MM.1S (cell line): Measurements from ENCODE around the gene FHL1.

Experiments
- DNase-seq: peaks from one replicate; pipeline ENCODE4 v3.0.0-alpha.2; 2015
- H2AFZ ChIP-seq: fragments of 300-600 bp; sonication (generic); 2 replicates; pipeline ENCODE4 v1.6.0; 2016; ENCODE audit warnings: antibody characterized with exemption, low read length
- H3F3A ChIP-seq: fragments of 300-600 bp; sonication (generic); 2 replicates; pipeline ENCODE4 v1.6.1; 2016; ENCODE audit warnings: mild to moderate bottlenecking, antibody characterized with exemption, low read length, moderate library complexity, mixed read lengths; ENCODE audit not compliant: insufficient read depth
- H3K27ac ChIP-seq: fragments of 300-600 bp; sonication (generic); 2 replicates; pipeline ENCODE4 v1.5.1; 2016; ENCODE audit warnings: mild to moderate bottlenecking, low read length
- H3K27me3 ChIP-seq: fragments of 300-600 bp; sonication (generic); replicated peaks from 2 replicates; pipeline ENCODE4 v1.6.0; 2016; ENCODE audit warnings: low read length; ENCODE audit not compliant: insufficient read depth
- H3K36me3 ChIP-seq: fragments of 300-600 bp; sonication (generic); replicated peaks from 2 replicates; pipeline ENCODE4 v1.6.1; 2016; ENCODE audit warnings: mild to moderate bottlenecking, low read length, mixed read lengths; ENCODE audit not compliant: insufficient read depth
- H3K4me1 ChIP-seq: fragments of 300-600 bp; sonication (generic); 2 replicates; pipeline ENCODE4 v1.6.1; 2016; ENCODE audit warnings: low read length, mixed read lengths
- H3K4me2 ChIP-seq: fragments of 300-600 bp; sonication (generic); 2 replicates; pipeline ENCODE4 v1.6.0; 2016; ENCODE audit warnings: low read depth, low read length
- H3K4me3 ChIP-seq: fragments of 300-600 bp; sonication (generic); 2 replicates; pipeline ENCODE4 v1.5.1; 2016; ENCODE audit warnings: low read length, mixed read lengths
- H3K79me2 ChIP-seq: fragments of 300-600 bp; sonication (generic); 2 replicates; pipeline ENCODE4 v1.6.1; 2016; ENCODE audit warnings: mixed run types, low read length, mixed read lengths
- H3K9ac ChIP-seq: fragments of 300-600 bp; sonication (generic); 2 replicates; pipeline ENCODE4 v1.6.1; 2016; ENCODE audit warnings: low read length, mixed read lengths
- H3K9me2 ChIP-seq: fragments of 300-600 bp; sonication (generic); replicated peaks from 2 replicates; pipeline ENCODE4 v1.6.1; 2016; ENCODE audit warnings: mild to moderate bottlenecking, low read length, mixed read lengths; ENCODE audit not compliant: insufficient read depth
- H3K9me3 ChIP-seq: fragments of 300-600 bp; sonication (generic); replicated peaks from 2 replicates; pipeline ENCODE4 v1.6.1; 2016; ENCODE audit warnings: mild to moderate bottlenecking, low read length, mixed read lengths; ENCODE audit not compliant: insufficient read depth
- H4K20me1 ChIP-seq: fragments of 300-600 bp; sonication (generic); 2 replicates; pipeline ENCODE4 v1.6.1; 2016; ENCODE audit warnings: mild to moderate bottlenecking, low read length, moderate library complexity, mixed read lengths; ENCODE audit not compliant: insufficient read depth
- EZH2 ChIP-seq: fragments of 300-600 bp; sonication (generic); optimal IDR thresholded peaks from 2 replicates; pipeline ENCODE3; 2017; ENCODE audit warnings: low read depth, mild to moderate bottlenecking, antibody characterized with exemption, low read length, mixed read lengths
- EZH2phosphoT487 ChIP-seq: fragments of 300-600 bp; sonication (generic); IDR thresholded peaks from 2 replicates; pipeline ENCODE4 v1.6.1; 2018; ENCODE audit warnings: antibody characterized with exemption, low read length
- TF ChIP-seq, protein P1 (sequence below): fragments of 300-600 bp; sonication (generic); IDR thresholded peaks from 2 replicates; pipeline ENCODE4 v1.5.1; 2016; ENCODE audit warnings: antibody characterized with exemption, low read length, mixed read lengths

Gene FHL1

DNA sequence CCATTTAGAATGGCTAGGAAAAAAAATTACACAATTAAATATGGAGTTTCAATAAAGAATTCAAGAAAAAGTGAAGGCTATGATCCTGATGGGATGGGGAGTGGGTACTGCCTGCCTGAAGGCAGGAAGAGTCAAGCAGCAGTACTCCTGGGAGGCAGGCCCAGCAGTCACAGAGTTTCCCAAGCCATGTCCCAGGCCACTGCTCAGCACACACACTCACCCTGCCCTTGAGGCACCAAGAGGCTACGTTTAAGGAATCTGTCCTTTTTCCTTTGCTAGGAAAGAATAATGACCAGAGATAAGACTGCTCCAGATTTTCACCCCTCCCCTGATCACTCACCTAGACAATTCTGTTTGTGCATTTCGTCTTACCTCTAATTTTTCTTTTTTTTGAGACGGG is 73.6 kb downstream of the FHL1 start:
- H3K4me2 ChIP-seq = no peak overlapping the region
- no peak overlapping the region for H3K4me3 ChIP-seq
- no peaks in the 10 kb centered on the region for H3K9me3 ChIP-seq
- no peaks in the 10 kb centered on the region for H3K27me3 ChIP-seq
- no peak overlapping the region for H3K27ac ChIP-seq
- no peaks in the 10 kb centered on the region for H3F3A ChIP-seq
- H3K9ac ChIP-seq = no peak overlapping the region
- H3K9me2 ChIP-seq = no peaks in the 10 kb centered on the region
- H4K20me1 ChIP-seq = no peaks in the 10 kb centered on the region
- no peak overlapping the region for H2AFZ ChIP-seq
- no peak for TF ChIP-seq EZH2
- TF ChIP-seq EZH2phosphoT487 = no peak
- TF ChIP-seq, protein P1, sequence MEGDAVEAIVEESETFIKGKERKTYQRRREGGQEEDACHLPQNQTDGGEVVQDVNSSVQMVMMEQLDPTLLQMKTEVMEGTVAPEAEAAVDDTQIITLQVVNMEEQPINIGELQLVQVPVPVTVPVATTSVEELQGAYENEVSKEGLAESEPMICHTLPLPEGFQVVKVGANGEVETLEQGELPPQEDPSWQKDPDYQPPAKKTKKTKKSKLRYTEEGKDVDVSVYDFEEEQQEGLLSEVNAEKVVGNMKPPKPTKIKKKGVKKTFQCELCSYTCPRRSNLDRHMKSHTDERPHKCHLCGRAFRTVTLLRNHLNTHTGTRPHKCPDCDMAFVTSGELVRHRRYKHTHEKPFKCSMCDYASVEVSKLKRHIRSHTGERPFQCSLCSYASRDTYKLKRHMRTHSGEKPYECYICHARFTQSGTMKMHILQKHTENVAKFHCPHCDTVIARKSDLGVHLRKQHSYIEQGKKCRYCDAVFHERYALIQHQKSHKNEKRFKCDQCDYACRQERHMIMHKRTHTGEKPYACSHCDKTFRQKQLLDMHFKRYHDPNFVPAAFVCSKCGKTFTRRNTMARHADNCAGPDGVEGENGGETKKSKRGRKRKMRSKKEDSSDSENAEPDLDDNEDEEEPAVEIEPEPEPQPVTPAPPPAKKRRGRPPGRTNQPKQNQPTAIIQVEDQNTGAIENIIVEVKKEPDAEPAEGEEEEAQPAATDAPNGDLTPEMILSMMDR = no peak
- no peaks in the 10 kb centered on the region for H3K4me1 ChIP-seq
- no peaks in the 10 kb centered on the region for H3K79me2 ChIP-seq
- 0 out of 2 replicates have a peak, but pooled peaks cover 3% of the 10 kb centered on the region for H3K36me3 ChIP-seq
- no peak for DNase-seq

DNA sequence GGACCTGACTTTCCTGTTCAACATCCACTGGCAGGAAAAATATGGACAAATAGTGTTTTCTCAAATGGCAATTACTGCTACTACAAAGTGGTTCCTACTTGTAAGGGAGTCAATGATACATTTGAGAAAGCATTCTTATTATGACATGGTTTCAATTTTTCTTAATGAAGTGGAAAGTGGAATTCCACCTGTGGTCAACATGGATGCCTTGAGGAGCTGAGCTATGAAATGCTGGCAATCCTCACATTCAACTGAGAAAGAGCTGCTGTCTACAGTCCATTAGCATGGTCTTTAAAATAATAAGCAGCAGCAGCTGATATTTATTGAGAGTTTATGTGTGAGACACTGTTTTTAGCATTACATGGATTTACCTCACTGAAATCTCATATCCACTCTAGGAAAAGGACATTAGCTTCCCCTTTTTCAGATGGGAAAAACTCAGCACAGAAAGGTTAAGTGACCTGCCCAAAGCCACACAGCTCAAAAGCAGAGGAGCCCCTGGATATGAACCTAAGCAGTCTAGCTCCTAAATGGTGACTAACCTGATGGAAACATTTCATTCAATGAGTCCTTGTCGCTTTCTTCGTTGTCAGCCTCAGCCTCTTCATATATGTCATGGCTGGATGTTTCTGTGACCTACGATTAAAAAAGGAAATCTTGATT is 74.6 kb downstream of the FHL1 start:
- Histone ChIP-seq H4K20me1 (no peaks in the 10 kb centered on the region), H3K79me2 (no peaks in the 10 kb centered on the region), H3K4me3 (no peak overlapping the region), H3K9me2 (no peaks in the 10 kb centered on the region), H3K4me1 (no peaks in the 10 kb centered on the region), H3K9ac (no peak overlapping the region), H3K4me2 (no peak overlapping the region), H3K9me3 (no peaks in the 10 kb centered on the region), H2AFZ (no peak overlapping the region), H3F3A (no peaks in the 10 kb centered on the region), H3K27me3 (no peaks in the 10 kb centered on the region), H3K36me3 (0 out of 2 replicates have a peak, but pooled peaks cover 3% of the 10 kb centered on the region), H3K27ac (no peak overlapping the region)
- DNase-seq = no peak
- TF ChIP-seq, protein P1 = no peak
- no peak for TF ChIP-seq EZH2
- TF ChIP-seq EZH2phosphoT487 = no peak

DNA sequence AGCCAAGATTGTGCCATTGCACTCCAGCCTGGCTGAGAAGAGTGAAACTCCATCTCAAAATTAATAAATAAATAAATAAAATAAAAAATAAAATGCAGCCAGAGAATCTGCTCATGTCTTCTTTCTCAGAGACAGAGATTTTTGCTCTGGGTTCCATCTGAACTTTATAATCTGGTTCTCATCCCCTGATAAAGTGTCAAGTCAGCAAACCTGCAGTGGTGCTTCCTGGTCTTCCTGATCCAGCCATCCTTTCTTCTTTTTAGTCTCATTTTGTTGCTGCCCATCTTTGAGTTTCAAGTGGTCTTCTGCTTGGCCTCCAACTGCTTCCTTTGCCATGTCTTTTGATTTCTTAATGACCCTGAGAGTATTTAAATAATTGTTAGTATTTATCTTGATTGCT is 79.7 kb downstream of the FHL1 start:
- no peaks in the 10 kb centered on the region for H3K36me3 ChIP-seq
- H3K4me3 ChIP-seq = no peak overlapping the region

More for the DNA sequence above, 79.7 kb downstream of the FHL1 start:
- H3K9me3 ChIP-seq = no peaks in the 10 kb centered on the region
- H4K20me1 ChIP-seq = no peaks in the 10 kb centered on the region
- no peaks in the 10 kb centered on the region for H3K79me2 ChIP-seq
- no peaks in the 10 kb centered on the region for H3K27me3 ChIP-seq
- no peak overlapping the region for H3K9ac ChIP-seq
- no peak overlapping the region for H2AFZ ChIP-seq
- peak overlapping the region; percentile 82; the same call in 1 of the 2 replicates for H3K4me2 ChIP-seq
- peaks cover 18% of the 10 kb centered on the region for H3K4me1 ChIP-seq
- TF ChIP-seq EZH2phosphoT487 (no peak), EZH2 (no peak)
- TF ChIP-seq, protein P1 = no peak
- H3F3A ChIP-seq = peaks cover 11% of the 10 kb centered on the region
- no peak overlapping the region for H3K27ac ChIP-seq
- no peak for DNase-seq
- no peaks in the 10 kb centered on the region for H3K9me2 ChIP-seq
